ENCODE data around the gene SLC35G4.
"Not testable (repeated sequence)": the region's sequence is repeated elsewhere in the genome, so short reads cannot be mapped to it uniquely, and the experiment has no call there.

The SLC35G4 gene

DNA sequence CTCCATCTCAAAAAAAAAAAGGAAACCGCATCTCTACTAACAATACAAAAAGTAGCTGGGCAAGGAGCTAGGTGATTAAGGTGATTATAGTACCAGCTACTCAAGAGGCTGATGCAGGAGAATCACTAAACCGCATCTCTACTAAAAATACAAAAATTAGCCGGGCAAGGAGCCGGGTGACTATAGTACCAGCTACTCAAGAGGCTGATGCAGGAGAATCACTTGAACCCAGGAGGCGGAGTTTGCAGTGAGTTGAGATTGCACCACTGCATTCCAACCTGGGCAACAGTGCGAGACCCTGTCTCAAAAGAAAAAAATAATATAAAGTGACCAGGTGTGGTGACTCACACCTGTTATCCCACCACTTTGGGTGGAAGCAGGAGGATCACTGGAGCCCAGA lies 5.6 kb downstream of the SLC35G4 start:
- not testable (repeated sequence) for DNase-seq

DNA sequence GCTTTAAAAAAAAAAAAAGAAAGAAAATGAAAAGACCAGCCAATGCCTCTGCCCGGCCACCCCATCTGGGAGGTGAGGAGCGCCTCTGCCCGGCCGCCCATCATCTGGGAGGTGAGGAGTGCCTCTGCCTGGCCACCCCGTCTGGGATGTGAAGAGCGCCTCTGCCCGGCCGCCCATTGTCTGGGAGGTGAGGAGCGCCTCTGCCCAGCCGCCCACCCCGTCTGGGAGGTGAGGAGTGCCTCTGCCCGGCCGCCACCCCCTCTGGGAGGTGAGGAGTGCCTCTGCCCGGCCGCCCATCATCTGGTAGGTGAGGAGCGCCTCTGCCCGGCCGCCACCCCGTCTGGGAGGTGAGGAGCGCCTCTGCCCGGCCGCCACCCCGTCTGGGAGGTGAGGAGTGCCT lies 37.9 kb downstream of the SLC35G4 start:
- not testable (repeated sequence) for DNase-seq

DNA sequence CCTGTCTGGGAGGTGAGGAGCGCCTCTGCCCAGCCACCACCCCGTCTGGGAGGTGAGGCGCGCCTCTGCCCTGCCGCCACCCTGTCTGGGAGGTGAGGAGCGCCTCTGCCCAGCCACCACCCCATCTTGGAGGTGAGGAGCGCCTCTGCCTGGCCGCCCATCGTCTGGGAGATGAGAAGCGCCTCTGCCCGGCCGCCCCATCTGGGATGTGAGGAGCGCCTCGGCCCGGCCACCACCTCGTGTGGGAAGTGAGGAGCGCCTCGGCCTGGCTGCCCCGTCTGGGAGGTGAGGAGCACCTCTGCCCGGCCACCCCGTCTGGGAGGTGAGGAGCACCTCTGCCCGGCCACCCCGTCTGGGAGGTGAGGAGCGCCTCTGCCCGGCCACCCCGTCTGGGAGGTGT lies 38.4 kb downstream of the SLC35G4 start:
- DNase-seq = not testable (repeated sequence)

DNA sequence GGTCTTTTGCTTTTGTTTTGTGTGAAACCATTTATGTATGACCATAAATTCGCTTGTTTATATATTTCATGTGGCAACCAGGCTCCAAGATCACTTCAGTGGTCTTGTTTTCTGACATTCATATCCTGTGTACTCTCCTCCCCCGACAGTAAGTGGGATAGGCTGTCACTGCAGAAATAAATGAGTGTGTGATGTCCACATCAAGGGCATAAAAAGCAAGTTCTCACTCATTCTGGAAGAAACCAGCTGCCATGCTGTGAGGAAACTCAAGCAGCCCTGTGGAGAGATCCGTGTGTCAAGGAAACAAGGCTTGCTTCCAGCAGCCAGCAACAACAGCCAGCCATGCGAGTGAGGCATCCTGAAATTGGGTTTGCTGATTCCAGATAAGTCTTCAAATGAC lies 40.4 kb downstream of the SLC35G4 start:
- no peak for DNase-seq

DNA sequence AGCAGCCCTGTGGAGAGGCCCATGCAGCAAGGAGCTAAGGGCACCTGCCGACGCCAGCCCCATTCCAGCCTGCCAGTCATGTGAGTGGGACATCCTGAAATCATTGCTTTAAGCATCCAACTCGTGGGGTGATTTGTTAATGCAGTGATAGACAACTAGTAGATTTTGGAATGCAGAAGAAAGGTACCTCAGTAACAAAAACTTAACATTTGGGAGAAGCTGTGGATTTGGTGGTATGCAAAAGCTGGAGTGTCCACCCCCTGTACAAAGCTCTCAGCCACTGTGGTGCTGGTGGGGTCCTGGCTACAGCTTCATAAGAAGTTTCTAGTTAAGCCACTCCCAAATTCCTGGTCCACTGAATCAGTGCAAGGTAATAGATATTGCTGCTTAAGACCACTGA lies 42.5 kb downstream of the SLC35G4 start:
- DNase-seq = no peak

DNA sequence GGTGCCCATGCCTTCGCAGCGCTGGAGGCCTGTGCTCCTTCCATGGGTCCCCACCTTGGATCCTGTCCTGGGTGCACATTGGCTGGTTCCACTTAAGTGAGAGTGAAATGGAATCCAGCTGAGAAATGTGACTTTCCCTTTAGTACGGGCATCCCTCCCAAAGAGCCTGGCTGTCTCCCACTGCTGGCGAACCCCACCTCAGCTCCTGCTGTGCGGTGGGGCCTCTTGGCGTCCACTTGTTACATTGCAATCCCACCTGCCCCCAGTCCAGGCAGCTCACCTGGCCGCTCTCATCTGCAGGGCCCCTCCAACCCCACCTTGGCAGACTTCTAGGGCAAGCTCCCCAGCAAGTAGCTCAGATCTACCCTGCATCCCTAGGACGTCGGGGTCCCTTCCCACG lies 44.1 kb downstream of the SLC35G4 start:
- DNase-seq = no peak

DNA sequence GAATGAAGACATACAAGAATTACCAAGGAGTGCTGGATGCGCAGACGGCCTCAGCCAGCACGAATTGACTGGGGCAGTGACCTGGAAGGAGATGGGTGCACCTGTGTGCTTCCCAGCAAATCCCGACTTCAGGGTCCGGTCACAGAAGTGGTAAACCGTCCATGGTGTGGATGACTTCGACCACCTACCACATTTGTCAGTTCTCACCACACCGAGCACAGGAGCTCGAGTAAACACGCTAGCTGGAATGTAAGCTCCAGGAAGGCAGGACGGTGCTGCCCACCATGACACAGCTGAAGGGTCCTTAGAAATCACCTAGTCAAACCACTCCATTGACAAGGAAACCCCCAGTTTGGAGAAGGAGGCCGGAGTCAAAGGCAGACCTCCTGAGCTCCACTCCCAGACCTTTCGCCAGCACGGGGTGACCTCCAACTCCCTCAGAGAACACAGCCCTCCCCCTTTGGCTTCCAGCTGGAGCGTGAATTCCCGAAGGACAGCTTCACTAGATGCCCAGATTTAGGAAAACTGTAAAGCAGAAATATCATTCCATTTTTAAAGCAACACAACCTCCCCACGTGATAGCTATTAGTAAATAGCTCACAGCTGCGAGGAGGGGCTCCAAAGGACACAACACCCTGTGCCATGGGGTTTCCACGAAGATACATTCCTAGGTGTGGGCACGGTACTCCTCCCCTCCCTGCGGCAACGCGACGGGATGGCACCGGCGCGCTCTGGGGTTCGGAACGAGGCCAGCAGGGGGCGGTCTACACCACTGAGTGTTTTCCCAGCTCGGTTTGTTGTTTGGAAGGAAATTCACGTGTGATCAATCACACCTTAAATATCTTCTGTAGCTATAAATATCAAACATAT lies 45.6 kb downstream of the SLC35G4 start:
- peak; percentile 73 for DNase-seq

DNA sequence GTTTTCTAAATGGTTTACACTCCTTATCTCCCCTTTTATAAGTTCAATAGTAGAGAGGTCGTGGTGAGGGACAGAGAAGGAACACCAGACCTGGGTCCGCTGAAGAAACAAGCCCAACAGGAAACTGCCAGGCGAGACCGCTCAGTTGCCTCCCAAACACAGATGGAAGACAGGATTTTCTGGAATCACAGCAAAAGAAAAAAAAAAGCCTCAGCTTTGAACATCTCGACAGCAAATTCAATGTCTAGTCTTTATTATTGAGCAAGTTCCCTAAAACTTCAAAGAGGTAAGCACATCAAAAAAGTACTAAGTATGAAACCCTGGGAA lies 46.2 kb downstream of the SLC35G4 start:
- no peak for DNase-seq

DNA sequence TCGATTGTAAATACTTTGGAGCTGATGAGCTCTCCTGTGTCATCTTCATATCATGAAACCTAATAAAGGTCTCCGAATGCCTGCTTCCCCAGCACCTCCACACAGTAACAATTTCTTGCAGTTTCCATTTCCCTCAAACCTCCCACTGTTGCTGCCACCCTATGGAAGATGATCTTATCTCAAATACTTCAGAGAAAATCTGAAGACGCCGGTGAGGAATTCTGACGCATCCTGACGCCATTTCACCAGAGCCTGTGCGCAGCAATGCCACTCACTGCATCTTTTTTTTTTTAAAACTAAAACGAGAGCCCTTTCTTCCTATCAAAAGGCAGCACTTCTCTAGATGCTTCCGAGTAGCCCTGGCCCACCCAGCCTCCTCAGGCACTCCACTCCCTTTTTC lies 47.8 kb downstream of the SLC35G4 start:
- DNase-seq = no peak

DNA sequence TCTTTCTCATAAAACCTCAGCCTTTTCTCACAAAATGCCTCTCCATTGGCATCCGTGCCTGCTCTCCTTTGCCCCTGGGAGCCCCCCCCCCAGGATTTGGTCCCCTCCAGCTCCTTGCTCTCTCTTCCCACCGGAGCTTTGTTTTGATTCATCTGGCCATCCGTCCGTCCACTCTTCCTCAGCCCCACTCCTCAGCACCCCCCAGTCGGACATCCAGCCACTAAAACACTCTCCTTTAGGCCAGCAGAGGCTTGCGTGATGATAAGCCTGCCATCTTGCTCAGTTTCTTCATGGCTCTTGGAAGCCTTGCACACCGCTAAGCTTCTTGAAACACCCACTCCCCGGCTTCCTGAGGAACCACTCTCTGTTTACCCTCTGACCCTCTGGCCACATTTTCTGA lies 48.2 kb downstream of the SLC35G4 start:
- no peak for DNase-seq

DNA sequence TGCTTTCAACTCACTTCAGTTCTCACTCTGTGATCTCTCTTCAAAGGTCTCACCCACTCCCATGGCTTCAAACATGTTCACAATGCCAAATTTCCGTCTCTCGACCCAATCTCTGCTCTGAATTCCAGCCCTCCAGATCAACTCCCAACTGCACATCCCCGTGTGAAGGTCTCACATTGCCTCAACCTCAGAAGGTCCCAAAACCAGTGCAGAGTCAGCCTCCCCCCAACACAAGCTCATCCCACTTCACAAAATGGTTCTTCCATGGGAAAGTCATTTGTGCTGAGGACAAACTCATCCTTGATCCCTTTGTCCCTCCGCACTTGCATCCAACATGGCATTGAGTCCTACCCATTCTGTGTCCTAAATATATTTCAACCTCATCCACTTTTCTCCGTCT lies 48.6 kb downstream of the SLC35G4 start:
- DNase-seq = no peak

DNA sequence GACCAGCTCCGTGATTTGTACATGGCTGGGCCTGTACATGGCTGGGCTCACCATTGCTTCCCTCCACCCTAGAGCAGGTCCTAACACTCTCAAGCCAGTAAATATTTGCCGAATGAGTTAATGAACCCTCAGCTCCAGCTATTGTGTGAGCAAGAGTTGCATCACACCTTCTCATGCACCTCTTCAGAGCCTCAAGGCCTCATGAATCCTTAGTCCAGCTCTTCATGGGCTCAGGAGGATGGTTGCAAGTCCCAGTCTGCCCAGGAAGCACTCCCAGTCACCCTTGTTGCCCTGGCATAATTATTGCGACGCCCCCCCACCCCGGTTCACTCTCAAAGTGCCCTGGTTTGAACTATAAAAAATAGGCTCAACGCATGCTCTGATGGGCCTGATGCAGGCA lies 49.6 kb downstream of the SLC35G4 start:
- DNase-seq = no peak
